Measurements from ENCODE around the gene SPON1. TPM values are rescaled to one million over a fixed set of nuclear protein-coding genes. Genes with fewer than 3 reads are reported as not detected.

The SPON1 gene
- total RNA-seq, 1 experiment from 2014 or later, result 0.10 TPM

- no peak overlapping the region for H3K4me3 ChIP-seq (ENCODE audit: low read depth in 2 of 2, low read length in 2 of 2)
- in situ Hi-C loops (cut with HindIII; ENCODE audit: low pct_unique_long_range_greater_than_20kb, low sequenced_read_pairs) (no loop called here), intact Hi-C loops (cut with micrococcal nuclease; ENCODE audit: unreplicated experiment) (no loop called here)
- DNase-seq (ENCODE audit: low read depth, low spot score), result no peak
- no peak overlapping the region for H3K27ac ChIP-seq (ENCODE audit: low read length)
- TF ChIP-seq SIN3A (IDR thresholded peaks at IDR 0.05; ENCODE audit: borderline replicate concordance, insufficient read depth, low read depth, low read length) (no peak), POLR2AphosphoS5 (IDR thresholded peaks at IDR 0.05; ENCODE audit: low read depth, low read length) (no peak), CTCF (IDR thresholded peaks at IDR 0.05) (no peak), TCF7L2 (IDR thresholded peaks at IDR 0.05; ENCODE audit: low read depth, low read length) (no peak)
- TF ChIP-seq, protein P1, sequence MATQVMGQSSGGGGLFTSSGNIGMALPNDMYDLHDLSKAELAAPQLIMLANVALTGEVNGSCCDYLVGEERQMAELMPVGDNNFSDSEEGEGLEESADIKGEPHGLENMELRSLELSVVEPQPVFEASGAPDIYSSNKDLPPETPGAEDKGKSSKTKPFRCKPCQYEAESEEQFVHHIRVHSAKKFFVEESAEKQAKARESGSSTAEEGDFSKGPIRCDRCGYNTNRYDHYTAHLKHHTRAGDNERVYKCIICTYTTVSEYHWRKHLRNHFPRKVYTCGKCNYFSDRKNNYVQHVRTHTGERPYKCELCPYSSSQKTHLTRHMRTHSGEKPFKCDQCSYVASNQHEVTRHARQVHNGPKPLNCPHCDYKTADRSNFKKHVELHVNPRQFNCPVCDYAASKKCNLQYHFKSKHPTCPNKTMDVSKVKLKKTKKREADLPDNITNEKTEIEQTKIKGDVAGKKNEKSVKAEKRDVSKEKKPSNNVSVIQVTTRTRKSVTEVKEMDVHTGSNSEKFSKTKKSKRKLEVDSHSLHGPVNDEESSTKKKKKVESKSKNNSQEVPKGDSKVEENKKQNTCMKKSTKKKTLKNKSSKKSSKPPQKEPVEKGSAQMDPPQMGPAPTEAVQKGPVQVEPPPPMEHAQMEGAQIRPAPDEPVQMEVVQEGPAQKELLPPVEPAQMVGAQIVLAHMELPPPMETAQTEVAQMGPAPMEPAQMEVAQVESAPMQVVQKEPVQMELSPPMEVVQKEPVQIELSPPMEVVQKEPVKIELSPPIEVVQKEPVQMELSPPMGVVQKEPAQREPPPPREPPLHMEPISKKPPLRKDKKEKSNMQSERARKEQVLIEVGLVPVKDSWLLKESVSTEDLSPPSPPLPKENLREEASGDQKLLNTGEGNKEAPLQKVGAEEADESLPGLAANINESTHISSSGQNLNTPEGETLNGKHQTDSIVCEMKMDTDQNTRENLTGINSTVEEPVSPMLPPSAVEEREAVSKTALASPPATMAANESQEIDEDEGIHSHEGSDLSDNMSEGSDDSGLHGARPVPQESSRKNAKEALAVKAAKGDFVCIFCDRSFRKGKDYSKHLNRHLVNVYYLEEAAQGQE (IDR thresholded peaks at IDR 0.05; ENCODE audit: insufficient read depth in 1 of 2, low read depth in 2 of 2, low read length in 1 of 2), result no peak
- CTCF ChIA-PET, result no interaction called here
- H3K4me1 ChIP-seq (ENCODE audit: control insufficient read depth, insufficient read depth, low read length), result no peaks in the 10 kb centered on the region
- H3K27me3 ChIP-seq (ENCODE audit: control insufficient read depth, insufficient read depth, low read length), result no peaks in the 10 kb centered on the region; the same call in 1 of the 2 replicates
- no peak for ATAC-seq
- no peaks in the 10 kb centered on the region for H3K9me3 ChIP-seq (ENCODE audit: control insufficient read depth, insufficient read depth, low read depth, low read length)
- no peaks in the 10 kb centered on the region for H3K36me3 ChIP-seq (ENCODE audit: control insufficient read depth, insufficient read depth, low read length)
- POLR2A ChIA-PET, result no interaction called here
- BruUV-seq (replicated peaks), result no TSS peak
These were observed 59.2 kb downstream of the SPON1 start for GRCh38 chr11:14021738-14022137.

DNA sequence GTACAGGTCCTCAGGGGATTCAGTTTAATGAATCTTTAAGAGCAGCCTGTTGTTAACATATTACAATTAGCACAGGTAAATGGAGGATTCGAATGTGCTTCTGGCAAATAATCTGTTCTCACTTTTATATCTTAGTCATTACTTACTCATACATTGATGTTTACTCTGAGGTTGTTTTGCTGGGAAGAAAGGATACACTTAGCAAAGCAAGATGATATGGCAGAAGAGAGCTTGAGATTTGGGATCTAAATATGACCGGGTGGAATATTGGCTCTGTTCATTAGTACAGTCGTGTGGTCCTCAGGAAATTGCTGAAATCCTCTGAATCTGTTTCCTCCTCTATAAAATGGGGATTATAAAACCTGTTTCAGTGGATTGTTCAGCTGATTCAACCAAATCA lies 59.7 kb downstream of the SPON1 start:
- no TSS peak for BruUV-seq (replicated peaks)
- ATAC-seq, result no peak
- Histone ChIP-seq H3K4me3 (ENCODE audit: low read depth in 2 of 2, low read length in 2 of 2) (no peak overlapping the region), H3K9me3 (ENCODE audit: control insufficient read depth, insufficient read depth, low read depth, low read length) (no peaks in the 10 kb centered on the region), H3K27ac (ENCODE audit: low read length) (no peak overlapping the region), H3K36me3 (ENCODE audit: control insufficient read depth, insufficient read depth, low read length) (no peaks in the 10 kb centered on the region), H3K4me1 (ENCODE audit: control insufficient read depth, insufficient read depth, low read length) (no peaks in the 10 kb centered on the region), H3K27me3 (ENCODE audit: control insufficient read depth, insufficient read depth, low read length) (no peaks in the 10 kb centered on the region; the same call in 1 of the 2 replicates)
- no peak for DNase-seq (ENCODE audit: low read depth, low spot score)
- intact Hi-C loops (cut with micrococcal nuclease; ENCODE audit: unreplicated experiment), result no loop called here
- ChIA-PET POLR2A (interaction anchor here (0.6 kb wide), 1 partner anchor 298 kb away, joined by 5 read pairs; no protein-coding TSS in a partner anchor), CTCF (no interaction called here)
- no peak for TF ChIP-seq CTCF (IDR thresholded peaks at IDR 0.05)
- no peak for TF ChIP-seq TCF7L2 (IDR thresholded peaks at IDR 0.05; ENCODE audit: low read depth, low read length)
- in situ Hi-C loops (cut with HindIII; ENCODE audit: low pct_unique_long_range_greater_than_20kb, low sequenced_read_pairs), result no loop called here
